Iris pigment epithelial cell (primary cell): Measurements from ENCODE around the gene AKIRIN1.
"Not testable (repeated sequence)": the region's sequence is repeated elsewhere in the genome, so short reads cannot be mapped to it uniquely, and the experiment has no call there.

Experiments
- DNase-seq: peaks from one replicate; pipeline ENCODE4 v3.0.0-alpha.2; 2011; ENCODE audit warnings: low read depth

Gene AKIRIN1

DNA sequence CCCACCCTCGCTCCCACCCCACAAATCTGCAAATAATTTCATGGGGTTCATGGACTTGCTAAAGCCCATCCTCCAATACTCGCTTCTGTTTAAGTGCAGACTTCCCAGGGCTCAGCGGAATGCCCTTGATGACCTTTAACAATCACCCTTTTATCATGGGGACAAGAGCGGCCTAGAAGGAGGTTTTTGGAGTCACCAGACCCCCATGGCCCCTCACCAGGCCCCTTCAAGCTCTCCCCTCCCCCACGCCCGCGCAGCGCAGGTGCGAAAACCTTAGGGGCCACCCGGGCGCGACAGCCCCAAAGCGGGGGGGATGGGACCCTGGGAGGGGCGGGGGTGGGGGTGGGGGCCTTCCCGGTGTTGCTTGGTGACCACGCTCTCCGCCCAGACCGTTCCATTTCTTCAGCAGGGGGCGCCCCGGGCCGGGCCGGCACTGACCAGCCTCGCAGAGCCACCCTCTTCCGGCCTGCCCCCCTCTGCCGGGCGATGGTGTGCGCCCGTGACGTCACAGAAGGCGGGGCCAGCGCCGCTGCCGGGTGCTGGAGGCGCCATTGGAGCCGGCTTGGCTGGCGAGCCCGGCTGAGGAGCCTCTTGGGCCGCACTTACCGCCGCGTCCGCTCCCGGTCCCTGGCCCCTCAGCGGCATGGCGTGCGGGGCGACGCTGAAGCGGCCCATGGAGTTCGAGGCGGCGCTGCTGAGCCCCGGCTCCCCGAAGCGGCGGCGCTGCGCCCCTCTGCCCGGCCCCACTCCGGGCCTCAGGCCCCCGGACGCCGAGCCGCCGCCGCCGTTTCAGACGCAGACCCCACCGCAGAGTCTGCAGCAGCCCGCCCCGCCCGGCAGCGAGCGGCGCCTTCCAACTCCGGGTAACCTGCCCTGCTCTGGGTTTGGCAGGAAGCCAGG is at the start of gene AKIRIN1:
Gene AKIRIN1, plus strand, starts transcription at position 539 of the 900 bp plus-strand sequence. Its CDS starts 105 bp downstream, at position 644.
- DNase-seq, result peak; percentile 98

- peak; percentile 49 for DNase-seq
These were observed 49.5 kb upstream of the AKIRIN1 start, which contains the start of gene RHBDL2 for GRCh38 chr1:38941527-38942019. TSS of gene RHBDL2 (minus strand) at chr1:38941830. CDS start at chr1:38919212, 22,618 bp downstream.

GRCh38 chr1:38942664-38943428 is 48.2 kb upstream of the AKIRIN1 start:
- no peak for DNase-seq

DNA sequence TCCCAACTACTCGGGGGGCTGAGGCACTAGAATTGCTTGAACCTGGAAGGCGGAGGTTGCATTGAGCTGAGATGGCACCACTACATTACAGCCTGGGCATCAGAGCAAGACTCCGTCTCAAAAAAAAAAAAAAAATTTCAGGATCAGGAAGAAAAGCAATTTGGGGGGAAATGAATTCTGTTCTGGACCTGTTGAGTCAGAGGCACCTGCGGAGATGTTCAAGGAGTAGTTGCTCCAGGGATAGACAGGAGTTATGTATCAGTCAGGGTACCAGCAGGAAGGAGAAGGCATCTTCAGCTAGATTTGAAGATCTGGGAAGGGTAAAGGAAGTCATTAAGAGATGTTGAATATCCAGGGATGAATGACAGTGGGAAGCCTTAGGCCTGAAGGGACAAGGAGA is 46.5 kb upstream of the AKIRIN1 start:
- no peak for DNase-seq

- DNase-seq, result no peak
These were observed 40.5 kb upstream of the AKIRIN1 start for GRCh38 chr1:38950553-38950952.

- DNase-seq, result peak; percentile 11
These were observed 37.6 kb upstream of the AKIRIN1 start for GRCh38 chr1:38953433-38953860.

- DNase-seq, result peak; percentile 75
These were observed 32.1 kb upstream of the AKIRIN1 start for GRCh38 chr1:38958967-38959366.

- DNase-seq, result peak; percentile 87
These were observed 29.0 kb upstream of the AKIRIN1 start for GRCh38 chr1:38962113-38962512.

- peak; percentile 35 for DNase-seq
These were observed 28.5 kb upstream of the AKIRIN1 start for GRCh38 chr1:38962560-38962959.

- DNase-seq, result no peak
These were observed 26.9 kb upstream of the AKIRIN1 start for GRCh38 chr1:38964140-38964548.

DNA sequence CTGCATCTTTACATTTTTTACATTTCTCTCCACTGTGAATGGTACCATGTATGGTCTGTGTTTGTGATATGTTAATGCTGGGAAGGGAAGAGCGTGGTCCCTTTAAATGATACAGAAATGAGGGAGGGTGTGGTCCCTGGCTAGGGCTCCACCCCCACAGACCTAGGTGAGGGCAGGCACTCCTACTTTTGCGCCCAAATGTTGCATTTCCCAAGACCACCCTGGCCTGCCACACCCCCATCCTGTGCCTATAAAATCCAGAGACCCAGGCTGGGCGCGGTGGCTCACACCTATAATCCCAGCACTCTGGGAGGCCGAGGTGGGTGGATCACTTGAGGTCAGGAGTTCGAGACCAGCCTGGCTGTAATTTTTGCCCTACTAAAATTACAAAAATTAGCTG is 17.9 kb upstream of the AKIRIN1 start:
- not testable (repeated sequence) for DNase-seq

DNA sequence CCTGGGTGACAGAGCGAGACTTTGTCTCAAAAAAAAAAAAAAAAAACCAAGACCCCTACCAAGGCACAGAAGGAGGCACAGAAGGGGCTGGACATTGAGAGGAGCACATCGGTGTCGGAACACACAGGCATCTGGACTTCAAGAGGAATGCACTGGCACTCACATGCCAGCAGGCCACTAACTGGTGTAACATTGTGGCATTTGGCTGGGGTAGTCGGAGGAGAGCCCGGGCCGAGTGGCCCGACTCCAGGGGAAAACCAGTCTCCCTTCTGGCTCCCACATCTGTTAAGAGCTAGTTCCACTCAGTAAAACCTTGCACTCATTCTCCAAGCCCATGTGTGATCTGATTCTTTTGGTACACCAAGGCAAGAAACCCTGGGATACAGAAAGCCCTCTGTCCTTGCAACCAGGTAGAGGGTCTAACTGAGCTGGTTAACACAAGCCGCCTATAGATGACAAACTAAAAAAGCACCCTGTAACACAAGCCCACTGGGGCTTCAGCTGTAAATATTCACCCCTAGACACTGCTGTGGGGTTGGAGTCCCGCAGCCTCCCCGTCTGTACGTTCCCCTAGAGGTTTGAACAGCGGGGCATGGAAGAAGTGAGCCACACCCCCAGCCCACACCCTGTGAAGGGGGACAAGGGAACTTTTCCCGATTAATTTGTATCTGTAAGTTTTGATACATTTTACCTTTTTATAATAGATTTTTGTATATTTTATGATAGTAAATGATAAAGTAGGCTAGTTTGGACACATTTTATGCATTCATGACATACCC is 17.2 kb upstream of the AKIRIN1 start:
- DNase-seq, result no peak

GRCh38 chr1:38977399-38978244 is 13.5 kb upstream of the AKIRIN1 start:
- not testable (repeated sequence) for DNase-seq

DNA sequence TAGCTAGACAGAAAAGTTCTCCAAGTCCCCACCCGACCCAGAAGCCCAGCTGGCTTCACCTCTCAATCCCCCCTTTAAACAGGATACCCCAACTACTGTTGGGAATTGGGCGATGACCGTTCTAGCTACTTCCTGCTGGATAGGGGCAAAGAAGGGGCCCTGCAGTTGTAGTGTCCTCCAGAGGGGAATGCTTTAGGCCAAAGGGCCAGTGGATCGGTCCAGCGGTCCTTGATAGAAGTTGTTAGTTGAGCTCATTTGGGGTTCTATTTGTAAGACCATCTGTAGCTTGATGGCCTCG is 12.9 kb upstream of the AKIRIN1 start:
- not testable (repeated sequence) for DNase-seq

- not testable (repeated sequence) for DNase-seq
These were observed 11.7 kb upstream of the AKIRIN1 start for GRCh38 chr1:38979380-38979779.

- DNase-seq, result no peak
These were observed 1.1 kb upstream of the AKIRIN1 start for GRCh38 chr1:38989979-38990378.

GRCh38 chr1:38990386-38990737 is 714 bp upstream of the AKIRIN1 start:
- peak; percentile 52 for DNase-seq

DNA sequence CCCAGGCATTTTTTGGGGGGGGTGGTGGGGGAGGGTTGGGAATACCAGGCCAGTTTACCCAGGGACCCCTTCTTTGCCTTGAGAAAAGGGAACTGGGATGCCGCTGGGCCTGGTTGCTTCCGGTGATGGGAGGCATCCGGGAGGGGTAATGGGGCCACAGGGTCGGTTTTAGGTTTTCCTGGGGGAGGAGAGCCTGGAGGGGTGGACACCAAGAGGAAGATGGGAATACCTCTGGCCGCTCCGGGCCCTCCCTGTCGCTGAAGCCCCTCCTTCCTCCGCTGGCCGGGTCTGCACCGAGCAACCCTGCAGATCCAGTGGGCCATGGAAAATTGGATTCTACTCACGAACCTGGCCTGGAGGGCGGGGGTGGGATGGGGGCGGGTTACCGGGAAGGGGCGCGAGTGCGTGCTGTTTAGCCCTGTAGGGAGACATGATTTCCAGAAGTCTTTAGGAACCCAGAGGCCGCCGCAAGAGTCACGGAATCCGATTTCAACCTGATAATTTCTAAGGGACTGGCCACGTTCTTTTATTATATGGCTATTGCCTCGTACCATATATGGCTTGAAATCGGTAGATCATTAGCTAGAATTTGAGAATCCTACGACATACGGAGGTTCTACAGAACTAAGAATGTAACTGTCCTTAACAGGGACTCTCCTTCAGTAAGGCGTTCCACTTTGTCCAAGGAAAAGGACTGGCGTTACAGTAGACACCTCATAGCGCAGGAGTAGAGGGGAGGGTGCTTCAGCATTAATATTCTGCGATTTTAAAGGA is 749 bp downstream of the AKIRIN1 start:
- DNase-seq, result peak; percentile 28

DNA sequence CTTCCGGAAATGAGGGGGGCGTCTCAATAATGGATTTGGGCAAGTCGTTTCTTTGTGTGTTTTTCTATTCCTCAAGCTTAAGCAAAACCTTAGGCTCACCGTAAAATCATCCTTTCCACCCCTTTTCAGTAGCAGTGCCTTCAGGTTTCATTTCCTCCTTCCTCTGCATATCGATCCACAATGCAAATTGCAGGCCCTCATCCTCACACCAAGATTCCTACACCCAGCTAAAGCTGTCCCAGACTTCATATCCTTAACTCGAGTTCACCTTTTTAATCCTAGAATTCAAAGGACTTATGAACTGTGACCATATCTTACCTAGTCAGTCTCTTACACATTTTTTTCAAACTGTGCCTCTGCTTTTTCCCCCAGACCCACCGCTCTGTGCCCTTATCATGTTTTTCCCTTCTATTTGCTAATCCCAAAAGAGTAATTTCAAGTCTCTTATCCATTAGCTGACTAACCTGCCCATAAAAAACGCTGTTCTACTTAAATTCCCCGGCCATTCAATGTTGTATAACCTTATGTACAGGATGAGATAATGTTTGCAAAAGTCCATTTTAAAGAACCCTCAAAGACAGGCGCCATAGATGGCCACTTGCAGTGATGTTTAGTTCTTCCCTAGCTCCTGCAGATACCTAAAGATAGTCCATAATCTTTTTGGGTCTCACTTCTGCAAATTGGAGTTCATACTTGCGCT is 1.5 kb downstream of the AKIRIN1 start:
- no peak for DNase-seq

GRCh38 chr1:38994196-38994595 is 3.1 kb downstream of the AKIRIN1 start:
- no peak for DNase-seq
